Testis (tissue), 3 donors: Measurements from ENCODE around the gene ARPC1A. TPM values are rescaled to one million over a fixed set of nuclear protein-coding genes. Genes with fewer than 3 reads are reported as not detected.

ENCODE experiments used
- DNase-seq: peaks from one replicate; pipeline ENCODE4 v3.0.0-alpha.2; 2019
- H3K27ac ChIP-seq, 2 donors: fragments of 200-600 bp; sonication (generic); one replicate each; pipeline ENCODE4 v1.5.1; 2019
- H3K27me3 ChIP-seq: fragments of 200-600 bp; sonication (generic); one replicate; pipeline ENCODE4 v1.5.1; 2019
- H3K36me3 ChIP-seq: fragments of 200-600 bp; sonication (generic); one replicate; pipeline ENCODE4 v1.5.1; 2017; ENCODE audit warnings: low read depth; ENCODE audit errors: missing control alignments
- H3K4me1 ChIP-seq: fragments of 200-600 bp; sonication (generic); one replicate; pipeline ENCODE4 v1.5.1; 2019
- H3K4me3 ChIP-seq, 2 donors: fragments of 200-600 bp; sonication (generic); one replicate each; pipeline ENCODE4 v1.5.1; 2017 to 2019
- H3K9me3 ChIP-seq: fragments of 200-600 bp; sonication (generic); one replicate; pipeline ENCODE4 v1.5.1; 2017
- CTCF ChIP-seq, 3 experiments: fragments of 450-650 bp in 2 of 3; fragments of 200-600 bp in 1 of 3; sonication (generic) in 1 of 3; IDR thresholded peaks; one replicate each; pipeline ENCODE4 v1.5.1; 2016 to 2019; ENCODE audit warnings: antibody characterized with exemption in 3 of 3, mild to moderate bottlenecking in 2 of 3, moderate library complexity in 1 of 3
- POLR2A ChIP-seq: fragments of 450-650 bp; IDR thresholded peaks from one replicate; pipeline ENCODE4 v1.6.1; 2017; ENCODE audit warnings: antibody characterized with exemption, mild to moderate bottlenecking, moderate library complexity
- WGBS, 2 donors: methylation state at CpG; one replicate each; pipeline ENCODE4 v1.1.5; 2018; 5-methylcytosine and 5-hydroxymethylcytosine counted together
- intact Hi-C: fragments of 100-400 bp; cut with DNase I; formaldehyde crosslinking; loops from one replicate; pipeline ENCODE4 v1.15.1; 2023; ENCODE audit warnings: low total_unique reads
- polyA plus RNA-seq: library from polyadenylated mRNA; stranded (reverse); fragments of 350-450 nt; fragmentation: Illumina TruSeq; extraction: RNeasy Lipid Tissue Mini Kit (QIAGEN cat#74804); gene quantifications from one replicate; pipeline ENCODE4 v1.2.3, GENCODE V29; 2014; ENCODE audit warnings: low read depth, low replicate concordance; ENCODE audit not compliant: insufficient read depth
- total RNA-seq, 2 donors: library from RNA; depleted of rRNA; stranded (reverse); fragments of >200 nt; gene quantifications; one replicate each; pipeline ENCODE4 v1.2.3, GENCODE V29; 2016

Gene ARPC1A
- total and polyA plus RNA-seq, 3 donors from 2014 or later, result 91.8 to 120 (median 117) TPM

GRCh38 chr7:99392659-99393354 is 67.1 kb downstream of the ARPC1A start:
- intact Hi-C loops, result no loop called here
- Histone ChIP-seq H3K27me3 (no peaks in the 10 kb centered on the region), H3K27ac (peak overlapping the region in 1 of 2 donors; percentile 71), H3K9me3 (no peaks in the 10 kb centered on the region), H3K4me1 (peaks cover 4% of the 10 kb centered on the region), H3K4me3 (peak overlapping the region; percentile 60 to 68), H3K36me3 (no peaks in the 10 kb centered on the region)
- peak; percentile 85 for DNase-seq
- TF ChIP-seq POLR2A, result no peak
- no peak for TF ChIP-seq CTCF (IDR thresholded peaks at IDR 0.05)
- WGBS, 2 donors, result 2 to 6% methylated on average over 26 to 68 of the region's 68 CpGs

DNA sequence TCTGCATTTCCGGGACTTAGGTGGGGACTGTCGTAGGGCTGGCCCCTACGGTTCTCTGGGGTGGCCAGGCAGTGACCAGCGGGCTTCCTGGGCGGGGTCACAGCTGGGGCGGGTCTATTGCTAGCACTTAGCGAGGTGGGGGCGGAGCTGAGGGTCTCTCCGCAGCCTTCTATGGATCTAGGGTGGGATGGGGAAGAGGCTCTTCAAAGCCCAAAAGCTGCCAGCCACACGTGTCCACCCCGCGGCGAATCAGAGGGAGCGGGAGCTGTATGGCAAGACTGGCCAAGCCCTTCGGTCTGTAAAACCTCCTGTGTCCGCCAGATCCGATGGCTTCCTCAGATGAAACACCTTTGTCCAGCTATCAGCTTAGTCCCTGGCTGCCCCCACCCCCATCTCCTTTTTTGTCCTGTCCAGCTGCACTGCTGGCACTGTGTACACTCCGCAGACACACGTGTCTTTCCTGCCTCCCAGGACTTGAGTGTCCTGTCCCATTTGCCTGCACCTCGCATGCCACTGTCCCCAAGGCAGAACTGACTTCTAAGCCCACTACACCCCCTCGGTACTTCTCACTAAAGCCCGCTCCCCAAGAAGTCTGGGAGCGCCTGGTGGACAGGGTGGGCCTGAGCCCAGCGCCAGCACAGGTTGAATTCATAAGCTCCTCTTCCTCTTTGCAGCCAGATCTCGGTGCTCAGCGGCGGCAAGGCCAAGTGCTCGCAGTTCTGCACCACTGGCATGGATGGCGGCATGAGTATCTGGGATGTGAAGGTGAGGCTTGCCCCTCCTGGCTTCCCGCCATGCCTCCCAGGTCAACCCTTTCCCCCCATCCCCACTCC is 67.9 kb downstream of the ARPC1A start:
- H3K27me3 ChIP-seq, result no peaks in the 10 kb centered on the region
- H3K4me3 ChIP-seq, result peak overlapping the region; percentile 60 to 68
- no peaks in the 10 kb centered on the region for H3K36me3 ChIP-seq
- 30% methylated on average over 12 to 30 of the region's 30 CpGs for WGBS, 2 donors
- peak overlapping the region in 1 of 2 donors; percentile 71 for H3K27ac ChIP-seq
- no peak for DNase-seq
- intact Hi-C loops, result no loop called here
- peaks cover 4% of the 10 kb centered on the region for H3K4me1 ChIP-seq
- TF ChIP-seq POLR2A (no peak), CTCF (IDR thresholded peaks at IDR 0.05) (no peak)
- H3K9me3 ChIP-seq, result no peaks in the 10 kb centered on the region

DNA sequence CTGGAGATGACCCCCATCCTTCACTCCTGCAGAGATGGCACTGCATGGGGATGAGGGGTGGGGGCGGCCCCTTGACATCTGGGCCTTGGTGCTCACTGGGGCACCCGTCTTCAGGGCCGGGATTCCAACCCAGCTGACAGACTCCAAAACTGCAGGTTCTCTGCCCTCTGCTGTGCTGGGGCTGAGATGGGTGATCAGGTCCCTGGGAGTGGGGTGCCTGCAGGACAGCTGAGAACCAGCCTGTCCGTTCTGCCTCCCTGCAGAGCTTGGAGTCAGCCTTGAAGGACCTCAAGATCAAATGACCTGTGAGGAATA is 68.4 kb downstream of the ARPC1A start:
- intact Hi-C loops, result no loop called here
- 71 to 79% methylated on average over 2 to 4 of the region's 4 CpGs for WGBS, 2 donors
- Histone ChIP-seq H3K9me3 (no peaks in the 10 kb centered on the region), H3K36me3 (no peaks in the 10 kb centered on the region), H3K27me3 (no peaks in the 10 kb centered on the region), H3K4me1 (peaks cover 4% of the 10 kb centered on the region), H3K27ac (no peak overlapping the region), H3K4me3 (no peak overlapping the region)
- TF ChIP-seq CTCF (IDR thresholded peaks at IDR 0.05), result no peak
- TF ChIP-seq POLR2A, result no peak
- no peak for DNase-seq

DNA sequence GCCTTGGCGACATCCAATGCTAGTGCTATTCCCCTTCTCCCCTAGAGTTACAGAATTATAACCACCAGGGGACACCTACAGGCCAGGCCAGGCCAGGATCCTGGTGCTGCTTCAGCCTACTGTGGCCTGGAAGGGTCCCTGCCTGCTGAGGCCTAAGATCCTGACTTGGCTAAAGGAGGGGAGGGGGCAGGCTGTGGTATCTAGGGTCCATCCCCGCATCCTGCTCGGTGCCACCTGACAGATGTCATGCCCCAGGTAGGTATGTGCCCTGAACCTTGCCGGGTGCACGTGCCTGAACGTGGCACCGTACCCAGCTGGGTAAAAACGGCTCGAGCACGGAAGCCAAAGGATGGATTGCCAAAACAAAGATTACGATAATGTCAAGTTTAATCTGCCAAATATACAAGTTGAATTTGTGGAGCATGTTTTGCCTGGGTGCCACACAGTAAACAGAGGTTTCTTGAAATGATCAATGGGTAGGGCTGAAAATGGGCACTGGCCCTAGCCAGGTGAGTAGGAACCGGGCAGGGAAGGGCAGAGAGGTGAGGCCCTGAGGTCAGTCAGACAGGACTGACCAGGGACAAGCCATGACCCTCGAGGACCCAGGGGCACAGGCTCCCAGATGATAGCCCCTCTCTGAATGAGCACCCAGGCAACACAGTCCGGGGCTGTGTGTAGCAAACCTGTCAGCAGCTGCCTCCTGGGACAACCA is 70.1 kb downstream of the ARPC1A start:
- Histone ChIP-seq H3K27me3 (no peaks in the 10 kb centered on the region), H3K27ac (no peak overlapping the region), H3K9me3 (no peaks in the 10 kb centered on the region), H3K4me3 (no peak overlapping the region), H3K36me3 (no peaks in the 10 kb centered on the region), H3K4me1 (peaks cover 4% of the 10 kb centered on the region)
- no peak for DNase-seq
- TF ChIP-seq CTCF (IDR thresholded peaks at IDR 0.05), result no peak
- no peak for TF ChIP-seq POLR2A
- intact Hi-C loops, result no loop called here
- WGBS, 2 donors, result 81% methylated on average over 14 of the region's 14 CpGs
